Tongue (tissue), 2 donors: ENCODE results near the gene RBM18. TPM values are rescaled to one million over a fixed set of nuclear protein-coding genes. Genes with fewer than 3 reads are reported as not detected.

ENCODE experiments used
- DNase-seq: peaks from one replicate; pipeline ENCODE4 v3.0.0-alpha.2; 2015
- total RNA-seq: library from RNA; depleted of rRNA; stranded (reverse); fragments of >200 nt; gene quantifications from one replicate; pipeline ENCODE4 v1.2.3, GENCODE V29; 2014

RBM18 gene
- total RNA-seq, result 18.9 TPM

GRCh38 chr9:122264360-122265148, at the start of gene RBM18, which contains the start of gene MRRF:
TSS of gene RBM18 (minus strand) at chr9:122264840. CDS start at chr9:122261492, 3,348 bp downstream.
TSS of gene MRRF (plus strand) at chr9:122264882. CDS start at chr9:122270892, 6,010 bp downstream.
- peak; percentile 96 for DNase-seq

- peak; percentile 57 for DNase-seq
Observed at GRCh38 chr9:122314165-122314564, 49.5 kb upstream of the RBM18 start.

GRCh38 chr9:122309861-122310260, 45.2 kb upstream of the RBM18 start:
- DNase-seq, result no peak

- DNase-seq, result no peak
Observed at GRCh38 chr9:122307925-122308324, 43.3 kb upstream of the RBM18 start.

GRCh38 chr9:122307061-122307460, 42.4 kb upstream of the RBM18 start:
- DNase-seq, result no peak

GRCh38 chr9:122302237-122303093, 37.8 kb upstream of the RBM18 start:
- no peak for DNase-seq

- no peak for DNase-seq
Observed at GRCh38 chr9:122297512-122297911, 32.9 kb upstream of the RBM18 start.

- no peak for DNase-seq
Observed at GRCh38 chr9:122294531-122294930, 29.9 kb upstream of the RBM18 start.

GRCh38 chr9:122291458-122291857, 26.8 kb upstream of the RBM18 start:
- no peak for DNase-seq

- no peak for DNase-seq
Observed at GRCh38 chr9:122287214-122287720, 22.6 kb upstream of the RBM18 start.

- DNase-seq, result no peak
Observed at GRCh38 chr9:122286764-122287163, 22.1 kb upstream of the RBM18 start.

- DNase-seq, result peak; percentile 17
Observed at GRCh38 chr9:122281368-122281767, 16.7 kb upstream of the RBM18 start.

- no peak for DNase-seq
Observed at GRCh38 chr9:122277285-122277897, 12.8 kb upstream of the RBM18 start.

- DNase-seq, result no peak
Observed at GRCh38 chr9:122276096-122276495, 11.5 kb upstream of the RBM18 start.

- no peak for DNase-seq
Observed at GRCh38 chr9:122274055-122274454, 9.4 kb upstream of the RBM18 start.

- DNase-seq, result no peak
Observed at GRCh38 chr9:122268041-122268814, 3.6 kb upstream of the RBM18 start.

- DNase-seq, result no peak
Observed at GRCh38 chr9:122265149-122265915, 692 bp upstream of the RBM18 start.

GRCh38 chr9:122263699-122264349, 816 bp downstream of the RBM18 start:
- DNase-seq, result peak; percentile 25

GRCh38 chr9:122262073-122262472, 2.6 kb downstream of the RBM18 start:
- no peak for DNase-seq

GRCh38 chr9:122261469-122261881, 3.2 kb downstream of the RBM18 start:
- peak; percentile 65 for DNase-seq
